ENCODE measurements around the gene MOXD1. TPM values are rescaled to one million over a fixed set of nuclear protein-coding genes. Genes with fewer than 3 reads are reported as not detected.

Gene MOXD1
- total RNA-seq, 1 donor from 2014 or later, result 16.0 TPM

- no peaks in the 10 kb centered on the region for H3K4me1 ChIP-seq
- intact Hi-C loops (cut with DNase I), result no loop called here
- no peak overlapping the region for H3K4me3 ChIP-seq
- TF ChIP-seq, protein P1, sequence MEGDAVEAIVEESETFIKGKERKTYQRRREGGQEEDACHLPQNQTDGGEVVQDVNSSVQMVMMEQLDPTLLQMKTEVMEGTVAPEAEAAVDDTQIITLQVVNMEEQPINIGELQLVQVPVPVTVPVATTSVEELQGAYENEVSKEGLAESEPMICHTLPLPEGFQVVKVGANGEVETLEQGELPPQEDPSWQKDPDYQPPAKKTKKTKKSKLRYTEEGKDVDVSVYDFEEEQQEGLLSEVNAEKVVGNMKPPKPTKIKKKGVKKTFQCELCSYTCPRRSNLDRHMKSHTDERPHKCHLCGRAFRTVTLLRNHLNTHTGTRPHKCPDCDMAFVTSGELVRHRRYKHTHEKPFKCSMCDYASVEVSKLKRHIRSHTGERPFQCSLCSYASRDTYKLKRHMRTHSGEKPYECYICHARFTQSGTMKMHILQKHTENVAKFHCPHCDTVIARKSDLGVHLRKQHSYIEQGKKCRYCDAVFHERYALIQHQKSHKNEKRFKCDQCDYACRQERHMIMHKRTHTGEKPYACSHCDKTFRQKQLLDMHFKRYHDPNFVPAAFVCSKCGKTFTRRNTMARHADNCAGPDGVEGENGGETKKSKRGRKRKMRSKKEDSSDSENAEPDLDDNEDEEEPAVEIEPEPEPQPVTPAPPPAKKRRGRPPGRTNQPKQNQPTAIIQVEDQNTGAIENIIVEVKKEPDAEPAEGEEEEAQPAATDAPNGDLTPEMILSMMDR (IDR thresholded peaks at IDR 0.05), result no peak
- TF ChIP-seq POLR2AphosphoS5 (IDR thresholded peaks at IDR 0.05; ENCODE audit: insufficient read depth in 1 of 2, low read depth in 1 of 2) (no peak), POLR2A (IDR thresholded peaks at IDR 0.05) (no peak)
- DNase-seq (ENCODE audit: extremely low spot score in 2 of 2), result no peak
- H3K9me3 ChIP-seq, result no peaks in the 10 kb centered on the region
- H3K36me3 ChIP-seq, result no peaks in the 10 kb centered on the region
- no peak overlapping the region for H3K27ac ChIP-seq
- H3K27me3 ChIP-seq, result no peaks in the 10 kb centered on the region
Measured at GRCh38 chr6:132443206-132443605, 41.9 kb upstream of the MOXD1 start.

DNA sequence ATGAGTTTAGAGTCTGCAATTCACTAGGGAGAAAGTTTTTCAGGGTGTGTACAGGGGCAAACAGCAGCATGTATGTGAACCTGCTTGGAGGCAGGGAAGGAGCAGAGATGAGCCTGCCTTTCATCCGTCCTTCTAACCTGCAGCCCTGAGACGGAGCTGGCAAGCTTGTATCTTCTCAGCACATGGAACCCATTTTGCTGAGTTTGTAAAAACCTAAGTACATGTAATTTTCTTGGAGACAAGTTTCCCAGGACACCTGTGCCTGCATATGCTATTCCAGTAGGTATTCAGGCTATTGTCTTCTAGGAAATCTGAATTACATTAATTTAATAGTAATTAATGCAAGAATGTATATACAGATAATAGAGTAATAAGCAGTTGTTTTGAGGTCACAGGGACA is 28.8 kb upstream of the MOXD1 start:
- no peak overlapping the region for H3K4me3 ChIP-seq
- H3K27me3 ChIP-seq, result no peaks in the 10 kb centered on the region
- H3K36me3 ChIP-seq, result no peaks in the 10 kb centered on the region
- H3K4me1 ChIP-seq, result no peaks in the 10 kb centered on the region
- H3K9me3 ChIP-seq, result no peaks in the 10 kb centered on the region
- intact Hi-C loops (cut with DNase I), result no loop called here
- no peak for TF ChIP-seq POLR2A (IDR thresholded peaks at IDR 0.05)
- no peak for TF ChIP-seq POLR2AphosphoS5 (IDR thresholded peaks at IDR 0.05; ENCODE audit: insufficient read depth in 1 of 2, low read depth in 1 of 2)
- TF ChIP-seq, protein P1 (IDR thresholded peaks at IDR 0.05), result no peak
- DNase-seq (ENCODE audit: extremely low spot score in 2 of 2), result no peak
- H3K27ac ChIP-seq, result no peak overlapping the region

DNA sequence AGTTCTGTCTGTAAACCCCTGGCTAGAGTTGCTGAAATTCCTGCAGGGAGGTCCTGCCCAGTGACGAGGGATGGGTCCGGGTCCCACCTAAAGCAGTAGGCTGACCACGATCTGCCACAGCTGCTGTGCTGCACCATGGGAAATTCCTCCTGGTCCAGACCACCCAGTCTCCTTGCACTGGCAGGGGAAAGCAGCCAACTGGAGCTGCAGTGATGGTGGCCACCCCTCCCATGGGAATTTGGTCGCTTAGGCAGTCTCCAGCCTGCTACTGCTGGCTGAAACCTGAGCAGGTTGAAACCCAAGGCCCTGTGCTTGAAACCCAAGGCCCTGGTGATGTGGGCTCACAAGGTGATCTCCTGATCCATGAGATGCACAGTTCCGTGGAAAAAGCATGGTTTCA is 23.9 kb upstream of the MOXD1 start:
- no peaks in the 10 kb centered on the region for H3K4me1 ChIP-seq
- H3K9me3 ChIP-seq, result no peaks in the 10 kb centered on the region
- H3K27ac ChIP-seq, result no peak overlapping the region
- intact Hi-C loops (cut with DNase I), result no loop called here
- no peak for TF ChIP-seq POLR2AphosphoS5 (IDR thresholded peaks at IDR 0.05; ENCODE audit: insufficient read depth in 1 of 2, low read depth in 1 of 2)
- TF ChIP-seq, protein P1 (IDR thresholded peaks at IDR 0.05), result no peak
- TF ChIP-seq POLR2A (IDR thresholded peaks at IDR 0.05), result no peak
- H3K4me3 ChIP-seq, result no peak overlapping the region
- H3K27me3 ChIP-seq, result no peaks in the 10 kb centered on the region
- no peaks in the 10 kb centered on the region for H3K36me3 ChIP-seq
- DNase-seq (ENCODE audit: extremely low spot score in 2 of 2), result no peak

DNA sequence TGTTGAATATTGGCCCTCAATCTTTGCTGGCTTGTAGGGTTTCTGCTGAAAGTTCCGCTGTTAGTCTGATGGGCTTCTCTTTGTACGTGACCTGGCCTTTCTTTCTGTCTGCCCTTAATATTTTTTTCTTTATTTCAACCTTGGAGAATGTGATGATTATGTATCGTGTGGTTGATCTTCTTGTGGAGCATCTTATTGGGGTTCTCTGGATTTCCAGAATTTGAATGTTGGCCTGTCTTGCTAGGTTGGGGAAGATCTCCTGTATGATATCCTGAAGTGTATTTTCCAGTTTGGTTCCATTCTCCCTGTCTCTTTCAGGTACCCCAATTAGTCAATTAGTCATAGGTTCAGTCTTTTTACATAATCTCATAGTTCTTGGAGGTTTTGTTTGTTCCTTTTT is 22.6 kb upstream of the MOXD1 start:
- intact Hi-C loops (cut with DNase I), result no loop called here
- no peaks in the 10 kb centered on the region for H3K36me3 ChIP-seq
- H3K4me3 ChIP-seq, result no peak overlapping the region
- no peak for TF ChIP-seq POLR2AphosphoS5 (IDR thresholded peaks at IDR 0.05; ENCODE audit: insufficient read depth in 1 of 2, low read depth in 1 of 2)
- TF ChIP-seq, protein P1 (IDR thresholded peaks at IDR 0.05), result no peak
- TF ChIP-seq POLR2A (IDR thresholded peaks at IDR 0.05), result no peak
- H3K4me1 ChIP-seq, result no peaks in the 10 kb centered on the region
- DNase-seq (ENCODE audit: extremely low spot score in 2 of 2), result no peak
- no peak overlapping the region for H3K27ac ChIP-seq
- no peaks in the 10 kb centered on the region for H3K27me3 ChIP-seq
- H3K9me3 ChIP-seq, result no peaks in the 10 kb centered on the region

DNA sequence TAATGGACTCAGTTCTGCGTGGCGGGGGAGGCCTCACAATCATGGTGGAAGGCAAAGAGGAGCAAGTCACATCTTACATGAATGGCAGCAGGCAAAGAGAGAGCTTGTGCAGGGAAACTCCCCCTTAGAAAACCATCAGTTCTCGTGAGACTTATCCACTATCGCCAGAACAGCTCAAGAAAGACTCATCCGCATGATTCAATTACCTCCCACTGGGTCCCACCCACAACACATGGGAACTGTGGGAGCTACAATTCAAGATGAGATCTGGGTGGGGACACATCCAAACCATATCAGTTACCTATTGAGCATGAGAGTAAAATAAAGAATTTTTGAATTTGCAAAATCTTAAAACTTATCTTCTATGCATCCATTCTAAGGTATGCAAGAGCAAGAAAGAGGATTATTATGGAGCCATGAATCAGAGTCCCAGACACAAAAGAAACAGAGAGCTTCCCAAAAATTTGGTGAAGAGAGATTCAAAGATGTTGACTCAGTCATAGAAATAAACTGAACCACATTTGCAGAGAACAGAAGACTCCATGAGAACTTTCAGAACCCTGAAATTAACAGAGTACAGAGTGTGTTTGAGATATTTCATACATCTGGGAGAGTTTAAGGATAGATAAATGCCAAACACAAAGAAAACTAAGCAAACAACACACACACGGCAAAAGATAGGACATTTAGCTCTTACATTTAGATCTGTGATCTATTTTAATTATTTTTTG is 17.1 kb upstream of the MOXD1 start:
- DNase-seq (ENCODE audit: extremely low spot score in 2 of 2), result no peak
- no peak overlapping the region for H3K27ac ChIP-seq
- no peaks in the 10 kb centered on the region for H3K9me3 ChIP-seq
- TF ChIP-seq POLR2A (IDR thresholded peaks at IDR 0.05) (no peak), POLR2AphosphoS5 (IDR thresholded peaks at IDR 0.05; ENCODE audit: insufficient read depth in 1 of 2, low read depth in 1 of 2) (no peak)
- TF ChIP-seq, protein P1 (IDR thresholded peaks at IDR 0.05), result no peak
- no peaks in the 10 kb centered on the region for H3K27me3 ChIP-seq
- no peaks in the 10 kb centered on the region for H3K36me3 ChIP-seq
- H3K4me3 ChIP-seq, result no peak overlapping the region
- intact Hi-C loops (cut with DNase I), result no loop called here
- no peaks in the 10 kb centered on the region for H3K4me1 ChIP-seq

Data from vagina (tissue), 2 donors.